Choroid plexus epithelial cell (primary cell): ENCODE measurements around the gene ZNF823.

Experiments
- DNase-seq: peaks from one replicate; pipeline ENCODE4 v3.0.0-alpha.2; 2010; ENCODE audit warnings: low read depth
- H3K4me3 ChIP-seq: 2 replicates; pipeline ENCODE4 v1.5.1; 2011; ENCODE audit warnings: low read depth, mild to moderate bottlenecking, control low read depth, low read length, moderate library complexity
- CTCF ChIP-seq: conservative IDR thresholded peaks from 2 replicates; pipeline ENCODE4 v1.5.1; 2011; ENCODE audit warnings: low read depth, mild to moderate bottlenecking, control low read depth, inconsistent platforms, low read length, moderate library complexity

Gene ZNF823

GRCh38 chr19:11769995-11770394, 31.2 kb upstream of the ZNF823 start:
- no peak overlapping the region for H3K4me3 ChIP-seq
- TF ChIP-seq CTCF = no peak
- DNase-seq = no peak

- no peak for TF ChIP-seq CTCF
- peak overlapping the region; percentile 92 for H3K4me3 ChIP-seq
- DNase-seq = peak; percentile 39
Measured at GRCh38 chr19:11767633-11768133, 28.9 kb upstream of the ZNF823 start.

GRCh38 chr19:11766597-11767591, 28.1 kb upstream of the ZNF823 start, which contains the start of gene ZNF441:
TSS of gene ZNF441 (plus strand) at chr19:11767000. CDS start at chr19:11767194, 194 bp downstream.
- TF ChIP-seq CTCF = no peak
- H3K4me3 ChIP-seq = peak within 1 kb of the TSS; percentile 92
- peak; percentile 93 for DNase-seq

DNA sequence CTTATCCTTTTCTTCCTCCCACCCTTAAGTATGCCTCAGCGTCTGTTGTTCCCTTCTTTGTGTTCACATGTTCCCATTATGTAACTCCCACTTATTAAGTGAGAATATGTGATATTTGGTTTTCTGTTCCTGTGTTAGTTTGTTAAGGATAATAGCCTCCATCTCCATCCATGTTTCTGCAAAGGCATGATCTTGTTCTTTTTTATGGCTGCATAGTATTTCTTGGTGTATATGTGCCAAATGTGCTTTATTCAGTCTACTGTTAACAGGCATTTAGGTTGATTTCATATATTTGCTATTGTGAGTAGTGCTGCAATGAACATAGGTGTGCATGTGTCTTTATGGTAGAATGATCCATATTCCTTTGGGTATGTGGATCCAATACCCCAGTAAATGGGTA, 24.9 kb upstream of the ZNF823 start:
- H3K4me3 ChIP-seq = no peak overlapping the region
- DNase-seq = no peak
- no peak for TF ChIP-seq CTCF

DNA sequence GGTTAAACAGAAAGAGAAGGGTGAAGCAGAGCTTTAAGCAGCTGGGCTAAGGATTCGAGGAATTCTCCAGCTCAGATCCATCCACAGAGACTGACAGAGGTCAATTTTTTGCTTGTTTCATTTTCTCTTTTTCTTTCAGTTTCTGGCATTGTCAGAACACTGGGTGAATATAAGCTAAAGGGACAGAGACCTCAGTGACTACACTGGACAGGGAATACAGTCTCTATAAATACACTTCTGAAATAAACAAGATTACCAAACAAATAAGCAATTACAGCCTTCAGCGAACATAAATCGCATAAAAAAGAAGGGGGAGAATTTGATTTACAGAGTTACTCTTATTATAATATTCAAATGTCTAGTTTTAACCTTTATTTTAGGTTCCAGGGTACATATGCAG, 24.4 kb upstream of the ZNF823 start:
- no peak for TF ChIP-seq CTCF
- no peak for DNase-seq
- H3K4me3 ChIP-seq = no peak overlapping the region

DNA sequence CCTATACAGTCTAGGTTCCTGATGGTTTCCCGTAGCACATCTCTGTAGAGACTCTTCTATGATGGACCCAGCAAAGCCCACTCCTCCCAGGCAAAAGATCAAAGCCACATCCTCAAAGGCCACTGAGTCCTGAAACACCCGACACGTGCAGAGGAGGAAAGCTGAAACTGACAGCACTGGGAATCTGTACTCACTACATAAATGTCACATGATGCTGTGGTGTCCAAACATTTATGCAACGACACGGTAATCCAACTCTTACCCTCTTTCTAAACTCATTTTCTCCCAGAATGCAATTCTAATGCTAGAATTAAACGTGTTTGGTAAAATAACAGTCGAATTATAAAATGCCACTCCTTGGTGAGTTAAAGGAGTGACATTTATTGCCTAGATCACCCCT, 21.1 kb upstream of the ZNF823 start:
- no peak for TF ChIP-seq CTCF
- no peak for DNase-seq
- H3K4me3 ChIP-seq = no peak overlapping the region
